ENCODE measurements around the gene MTFR1L. TPM values are rescaled to one million over a fixed set of nuclear protein-coding genes. Genes with fewer than 3 reads are reported as not detected.

Gene MTFR1L
- total RNA-seq, 5 donors from 2014 or later (not counting 1 experiment from before 2014, with no cell fraction given) = 39.6 to 48.1 (median 41.6) TPM

DNA sequence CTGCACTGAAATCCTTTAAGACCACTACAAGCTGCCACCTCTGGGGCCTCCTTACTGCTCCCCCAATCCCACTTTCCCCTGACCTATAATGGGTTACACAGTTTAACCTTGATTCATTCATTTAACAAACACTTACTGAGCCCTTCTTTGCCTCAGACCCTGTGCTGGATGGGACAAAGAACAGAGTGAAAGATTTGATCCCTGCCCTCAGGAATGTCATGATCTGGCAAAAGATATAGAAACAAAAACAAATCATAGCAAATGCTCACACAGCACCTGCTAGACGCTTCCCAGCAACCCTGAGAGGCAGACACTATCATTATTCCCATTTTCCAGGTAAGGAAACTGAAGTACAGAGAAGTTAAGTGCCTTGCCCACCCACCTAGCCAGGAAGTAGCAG, 46.5 kb downstream of the MTFR1L start:
- WGBS (ENCODE audit: insufficient coverage) = no CpG with 5 or more reads among the region's 1 CpG
- CTCF ChIA-PET = no interaction called here
- no peaks in the 10 kb centered on the region for H3K27me3 Mint-ChIP-seq
- Histone ChIP-seq H3K36me3 (ENCODE audit: control insufficient read depth in 2 of 2, extremely low read depth in 1 of 2, insufficient read depth in 1 of 2, low read length in 1 of 2) (no peaks in the 10 kb centered on the region), H3K9me3 (no peaks in the 10 kb centered on the region), H3K27me3 (replicated peaks in 1 of 2; ENCODE audit: control insufficient read depth in 2 of 2, extremely low read depth in 1 of 2, insufficient read depth in 2 of 2, low read length in 1 of 2) (no peaks in the 10 kb centered on the region), H3K4me1 (ENCODE audit: control insufficient read depth in 1 of 2, extremely low read depth in 1 of 2, insufficient read depth in 2 of 2, low read length in 2 of 2) (no peaks in the 10 kb centered on the region), H3K4me3 (ENCODE audit: control insufficient read depth in 1 of 2, extremely low read depth in 1 of 2, low read length in 1 of 2) (no peak overlapping the region), H3K27ac (ENCODE audit: low read length) (no peak overlapping the region)
- no peaks in the 10 kb centered on the region for H3K9me3 Mint-ChIP-seq
- H3K36me3 Mint-ChIP-seq = no peaks in the 10 kb centered on the region
- no peak overlapping the region for H3K27ac Mint-ChIP-seq
- ATAC-seq (replicated peaks in 1 of 4) (no peak), DNase-seq (no peak)
- H3K4me1 Mint-ChIP-seq = peaks cover 2 to 3% (median 2%) of the 10 kb centered on the region in 3 donors
- no peak overlapping the region for H3K4me3 Mint-ChIP-seq
- POLR2A ChIA-PET = no interaction called here

DNA sequence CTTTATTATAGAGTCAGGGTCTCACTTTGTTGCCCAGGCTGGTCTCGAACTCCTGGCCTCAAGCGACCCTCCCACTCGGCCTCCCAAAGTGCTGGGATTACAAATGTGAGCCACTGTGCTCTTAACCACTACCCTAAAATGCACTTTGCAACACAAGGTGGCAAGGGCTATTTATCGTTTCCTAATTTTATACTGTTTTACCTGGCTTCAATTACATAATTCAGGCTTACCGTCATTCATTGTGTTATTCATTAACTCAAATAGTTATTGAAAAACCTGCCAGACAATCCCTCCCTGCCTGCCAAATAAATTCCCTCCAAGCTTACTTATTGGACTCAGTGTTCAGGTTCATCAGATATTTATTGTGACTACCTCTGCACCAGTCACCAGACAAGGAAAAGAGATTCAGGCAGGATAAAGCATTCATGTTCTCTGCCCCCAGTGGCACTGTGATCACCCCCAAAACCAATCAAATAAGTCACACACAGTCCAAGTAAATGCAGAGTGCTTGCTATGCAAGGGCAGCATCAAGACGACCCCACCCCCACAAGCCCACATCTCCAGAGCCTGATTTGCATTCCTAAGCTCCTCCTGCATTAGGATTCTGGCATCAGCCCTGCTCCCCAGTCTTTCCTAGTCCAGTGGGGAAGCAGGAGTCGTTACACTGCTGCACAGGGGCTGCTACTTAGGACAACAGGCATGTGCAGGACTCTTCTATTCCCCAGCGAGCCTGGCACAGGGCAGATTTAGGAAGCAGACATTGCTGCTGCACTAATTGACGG, 47.6 kb downstream of the MTFR1L start:
- ChIA-PET CTCF (no interaction called here), POLR2A (no interaction called here)
- no peak overlapping the region for H3K27ac Mint-ChIP-seq

DNA sequence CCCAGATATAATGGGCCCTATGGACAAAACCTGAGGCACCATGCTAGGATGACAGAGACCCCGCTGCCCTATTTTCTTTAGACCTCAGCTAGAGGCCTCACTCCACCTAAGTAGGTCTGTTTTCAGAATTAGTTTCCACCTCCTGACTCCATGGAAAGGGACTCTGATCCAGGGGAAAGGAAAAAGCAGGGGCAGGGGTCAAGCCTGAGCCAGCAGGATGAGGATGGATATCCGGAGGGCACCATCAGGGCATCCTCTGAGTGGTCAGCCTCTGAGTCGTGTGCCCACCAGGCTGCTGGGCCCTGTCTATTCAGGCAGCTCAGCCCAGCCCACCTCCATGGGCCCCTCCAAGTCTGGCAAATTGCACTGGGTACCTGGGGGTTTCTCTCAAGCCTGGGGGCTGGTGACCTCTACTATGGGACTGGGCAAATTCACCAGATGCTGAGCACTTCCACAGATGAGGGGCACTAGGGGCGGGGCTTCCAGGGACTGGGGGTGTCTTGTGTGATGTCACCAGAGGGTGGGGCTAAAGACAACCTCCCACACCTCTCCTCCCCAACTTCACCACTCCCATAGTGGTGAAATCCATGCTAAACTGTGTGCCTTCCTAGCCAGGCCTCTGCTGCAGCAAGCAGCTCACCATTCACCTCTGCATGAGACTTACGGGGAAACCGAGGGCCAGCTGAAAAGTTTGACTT, 50.3 kb downstream of the MTFR1L start:
- Mint-ChIP-seq H3K9me3 (no peaks in the 10 kb centered on the region), H3K4me3 (no peak overlapping the region), H3K36me3 (no peaks in the 10 kb centered on the region), H3K27me3 (no peaks in the 10 kb centered on the region), H3K27ac (no peak overlapping the region), H3K4me1 (peaks cover 5 to 6% (median 5%) of the 10 kb centered on the region in 3 donors)
- CTCF ChIA-PET = no interaction called here
- Histone ChIP-seq H3K27me3 (replicated peaks in 1 of 2; ENCODE audit: control insufficient read depth in 2 of 2, extremely low read depth in 1 of 2, insufficient read depth in 2 of 2, low read length in 1 of 2) (peaks cover 0 to 13% of the 10 kb centered on the region in 2 experiments), H3K4me3 (ENCODE audit: control insufficient read depth in 1 of 2, extremely low read depth in 1 of 2, low read length in 1 of 2) (no peak overlapping the region), H3K36me3 (ENCODE audit: control insufficient read depth in 2 of 2, extremely low read depth in 1 of 2, insufficient read depth in 1 of 2, low read length in 1 of 2) (no peaks in the 10 kb centered on the region), H3K9me3 (no peaks in the 10 kb centered on the region), H3K4me1 (ENCODE audit: control insufficient read depth in 1 of 2, extremely low read depth in 1 of 2, insufficient read depth in 2 of 2, low read length in 2 of 2) (peaks cover 6 to 13% of the 10 kb centered on the region in 2 experiments), H3K27ac (ENCODE audit: low read length) (no peak overlapping the region)
- 85% methylated on average over 2 of the region's 6 CpGs for WGBS (ENCODE audit: insufficient coverage)
- DNase-seq (no peak), ATAC-seq (replicated peaks in 1 of 4) (no peak)
- POLR2A ChIA-PET = no interaction called here

More for the DNA sequence above, 47.6 kb downstream of the MTFR1L start:
- no peak for ATAC-seq (replicated peaks in 1 of 4)
- Histone ChIP-seq H3K4me1 (ENCODE audit: control insufficient read depth in 1 of 2, extremely low read depth in 1 of 2, insufficient read depth in 2 of 2, low read length in 2 of 2) (no peaks in the 10 kb centered on the region), H3K27me3 (replicated peaks in 1 of 2; ENCODE audit: control insufficient read depth in 2 of 2, extremely low read depth in 1 of 2, insufficient read depth in 2 of 2, low read length in 1 of 2) (peaks cover 0 to 3% of the 10 kb centered on the region in 2 experiments), H3K36me3 (ENCODE audit: control insufficient read depth in 2 of 2, extremely low read depth in 1 of 2, insufficient read depth in 1 of 2, low read length in 1 of 2) (no peaks in the 10 kb centered on the region), H3K27ac (ENCODE audit: low read length) (no peak overlapping the region), H3K4me3 (ENCODE audit: control insufficient read depth in 1 of 2, extremely low read depth in 1 of 2, low read length in 1 of 2) (no peak overlapping the region), H3K9me3 (no peaks in the 10 kb centered on the region)
- no peak overlapping the region for H3K4me3 Mint-ChIP-seq
- no peaks in the 10 kb centered on the region for H3K4me1 Mint-ChIP-seq
- no peaks in the 10 kb centered on the region for H3K9me3 Mint-ChIP-seq
- no peaks in the 10 kb centered on the region for H3K27me3 Mint-ChIP-seq
- WGBS (ENCODE audit: insufficient coverage) = 76% methylated on average over 9 of the region's 9 CpGs
- no peak for DNase-seq
- no peaks in the 10 kb centered on the region for H3K36me3 Mint-ChIP-seq

DNA sequence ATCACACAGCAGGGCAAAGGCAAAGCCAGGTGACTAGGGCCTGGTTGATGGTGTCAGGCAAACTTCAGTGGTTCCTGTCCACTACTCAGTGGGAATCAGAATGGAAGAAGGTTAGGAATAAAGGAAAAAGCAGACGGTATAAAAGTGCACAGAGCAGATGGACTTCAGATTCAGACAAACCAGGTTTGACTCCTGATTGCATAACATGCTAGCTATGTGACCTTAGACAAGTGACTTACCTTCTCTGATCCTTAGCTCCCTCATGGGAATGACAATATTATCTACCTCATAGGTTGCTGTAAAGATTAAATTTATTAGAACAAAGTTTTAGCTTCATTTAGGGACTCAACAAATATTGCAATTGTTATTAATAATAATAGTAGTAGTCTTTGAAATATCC, 50.9 kb downstream of the MTFR1L start:
- no CpG with 5 or more reads among the region's 1 CpG for WGBS (ENCODE audit: insufficient coverage)
- no peaks in the 10 kb centered on the region for H3K9me3 ChIP-seq
- H3K9me3 Mint-ChIP-seq = no peaks in the 10 kb centered on the region
- no peak for DNase-seq
- H3K4me3 Mint-ChIP-seq = no peak overlapping the region
- H3K36me3 ChIP-seq (ENCODE audit: control insufficient read depth in 2 of 2, extremely low read depth in 1 of 2, insufficient read depth in 1 of 2, low read length in 1 of 2) = no peaks in the 10 kb centered on the region
- H3K27me3 ChIP-seq (replicated peaks in 1 of 2; ENCODE audit: control insufficient read depth in 2 of 2, extremely low read depth in 1 of 2, insufficient read depth in 2 of 2, low read length in 1 of 2) = peaks cover 0 to 13% of the 10 kb centered on the region in 2 experiments
- no peak overlapping the region for H3K27ac ChIP-seq (ENCODE audit: low read length)
- peaks cover 5 to 7% (median 6%) of the 10 kb centered on the region in 3 donors for H3K4me1 Mint-ChIP-seq
- ATAC-seq (replicated peaks in 1 of 4) = no peak
- no peak overlapping the region for H3K4me3 ChIP-seq (ENCODE audit: control insufficient read depth in 1 of 2, extremely low read depth in 1 of 2, low read length in 1 of 2)
- H3K36me3 Mint-ChIP-seq = no peaks in the 10 kb centered on the region
- no peaks in the 10 kb centered on the region for H3K27me3 Mint-ChIP-seq
- ChIA-PET CTCF (no interaction called here), POLR2A (no interaction called here)
- peaks cover 6 to 15% of the 10 kb centered on the region in 2 experiments for H3K4me1 ChIP-seq (ENCODE audit: control insufficient read depth in 1 of 2, extremely low read depth in 1 of 2, insufficient read depth in 2 of 2, low read length in 2 of 2)
- H3K27ac Mint-ChIP-seq = no peak overlapping the region

DNA sequence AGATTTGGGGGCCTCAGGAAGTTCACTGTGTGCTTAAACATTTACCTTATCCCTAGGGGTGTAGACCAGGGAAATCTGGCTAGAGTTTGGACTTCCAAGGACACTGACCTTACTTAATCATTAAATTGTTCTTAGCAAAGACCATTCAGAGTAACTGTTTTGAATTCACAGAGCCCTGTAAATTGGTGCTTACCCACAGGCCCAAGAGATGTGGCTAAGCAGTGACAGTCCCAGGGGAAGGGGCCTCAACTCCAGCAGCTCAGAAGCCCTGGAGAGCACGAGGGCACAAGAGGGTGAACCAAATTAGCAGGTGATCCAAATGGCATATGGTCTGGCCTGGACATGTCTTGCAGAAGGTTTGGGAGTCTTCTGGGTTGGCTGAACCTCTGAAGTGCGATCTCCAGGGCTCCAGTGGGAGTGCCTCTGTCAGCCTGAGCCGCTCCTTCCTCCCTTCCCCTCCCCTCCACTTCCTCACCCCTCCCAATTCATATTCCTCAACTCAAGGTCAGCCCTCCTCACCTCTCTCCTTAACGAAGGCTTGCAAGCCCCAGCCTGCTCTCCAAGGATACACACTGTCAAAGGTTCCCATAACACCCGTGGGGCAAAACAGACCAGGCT, 51.4 kb downstream of the MTFR1L start:
- CTCF ChIA-PET = no interaction called here
- Mint-ChIP-seq H3K9me3 (no peaks in the 10 kb centered on the region), H3K36me3 (no peaks in the 10 kb centered on the region), H3K27ac (no peak overlapping the region), H3K4me3 (no peak overlapping the region), H3K27me3 (no peaks in the 10 kb centered on the region), H3K4me1 (peaks cover 7 to 9% (median 7%) of the 10 kb centered on the region in 3 donors)
- POLR2A ChIA-PET = no interaction called here
- H3K4me3 ChIP-seq (ENCODE audit: control insufficient read depth in 1 of 2, extremely low read depth in 1 of 2, low read length in 1 of 2) = no peak overlapping the region
- H3K9me3 ChIP-seq = no peaks in the 10 kb centered on the region
- ATAC-seq (replicated peaks in 1 of 4) = no peak
- no peaks in the 10 kb centered on the region for H3K36me3 ChIP-seq (ENCODE audit: control insufficient read depth in 2 of 2, extremely low read depth in 1 of 2, insufficient read depth in 1 of 2, low read length in 1 of 2)
- peaks cover 6 to 21% of the 10 kb centered on the region in 2 experiments for H3K4me1 ChIP-seq (ENCODE audit: control insufficient read depth in 1 of 2, extremely low read depth in 1 of 2, insufficient read depth in 2 of 2, low read length in 2 of 2)
- no peak for DNase-seq
- no peak overlapping the region for H3K27ac ChIP-seq (ENCODE audit: low read length)
- 92% methylated on average over 2 of the region's 5 CpGs for WGBS (ENCODE audit: insufficient coverage)
- H3K27me3 ChIP-seq (replicated peaks in 1 of 2; ENCODE audit: control insufficient read depth in 2 of 2, extremely low read depth in 1 of 2, insufficient read depth in 2 of 2, low read length in 1 of 2) = peaks cover 0 to 13% of the 10 kb centered on the region in 2 experiments

DNA sequence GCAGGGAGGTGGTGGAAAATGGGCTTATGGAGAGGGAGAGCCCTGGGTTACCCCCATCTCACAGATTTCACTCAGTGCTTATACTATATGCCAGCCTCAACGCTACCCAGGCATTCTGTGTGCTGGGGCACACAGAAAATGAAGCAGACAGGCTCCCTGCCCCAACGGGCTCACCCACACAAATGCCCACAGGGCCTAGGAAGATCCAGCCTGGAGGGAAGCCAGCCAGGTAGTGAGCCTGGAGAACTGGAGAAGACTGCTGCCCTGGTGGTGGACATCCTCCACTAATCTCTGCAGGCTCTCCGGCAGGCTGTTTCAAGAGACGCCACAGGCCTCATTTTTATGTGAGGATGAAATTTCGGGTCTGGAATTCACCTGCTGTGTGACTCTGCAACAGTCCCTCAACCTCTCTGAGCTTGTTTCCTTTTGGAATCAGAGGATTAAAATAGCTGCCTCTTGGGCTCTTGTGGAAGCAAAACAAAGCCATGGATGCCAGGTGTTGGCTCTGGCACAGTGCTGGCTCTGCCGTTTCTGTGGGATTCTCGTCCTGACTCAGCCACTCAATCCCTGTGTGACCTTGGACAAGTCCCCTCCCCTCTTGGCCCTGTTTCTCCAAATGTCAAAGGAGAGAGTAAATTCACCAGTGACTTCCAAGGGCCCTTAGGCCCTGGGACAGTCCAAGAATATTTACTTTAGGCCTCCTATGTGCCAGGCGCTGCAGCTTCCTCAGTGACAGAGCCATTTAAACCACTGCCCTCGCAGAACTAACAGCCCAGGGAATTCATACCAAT, 52.1 kb downstream of the MTFR1L start:
- H3K27ac Mint-ChIP-seq = no peak overlapping the region
- 81% methylated on average over 3 of the region's 9 CpGs for WGBS (ENCODE audit: insufficient coverage)
- no peaks in the 10 kb centered on the region for H3K36me3 Mint-ChIP-seq
- no peaks in the 10 kb centered on the region for H3K36me3 ChIP-seq (ENCODE audit: control insufficient read depth in 2 of 2, extremely low read depth in 1 of 2, insufficient read depth in 1 of 2, low read length in 1 of 2)
- H3K9me3 Mint-ChIP-seq = no peaks in the 10 kb centered on the region
- peaks cover 0 to 13% of the 10 kb centered on the region in 2 experiments for H3K27me3 ChIP-seq (replicated peaks in 1 of 2; ENCODE audit: control insufficient read depth in 2 of 2, extremely low read depth in 1 of 2, insufficient read depth in 2 of 2, low read length in 1 of 2)
- no peaks in the 10 kb centered on the region for H3K9me3 ChIP-seq
- H3K4me3 Mint-ChIP-seq = no peak overlapping the region
- ChIA-PET CTCF (interaction anchor here in 1 of 2 donors (0.6 kb wide), 1 partner anchor 492 kb away, joined by 3 read pairs; no protein-coding TSS in a partner anchor), POLR2A (no interaction called here)
- H3K4me1 ChIP-seq (ENCODE audit: control insufficient read depth in 1 of 2, extremely low read depth in 1 of 2, insufficient read depth in 2 of 2, low read length in 2 of 2) = peaks cover 6 to 21% of the 10 kb centered on the region in 2 experiments
- no peaks in the 10 kb centered on the region for H3K27me3 Mint-ChIP-seq
- H3K4me3 ChIP-seq (ENCODE audit: control insufficient read depth in 1 of 2, extremely low read depth in 1 of 2, low read length in 1 of 2) = no peak overlapping the region
- ATAC-seq (replicated peaks in 1 of 4) (no peak), DNase-seq (no peak)
- H3K4me1 Mint-ChIP-seq = peaks cover 7 to 9% (median 7%) of the 10 kb centered on the region in 3 donors
- no peak overlapping the region for H3K27ac ChIP-seq (ENCODE audit: low read length)

All from T-cell (primary cell).